A673 (cell line): ENCODE measurements around the gene IQGAP2.

Source experiments
- CTCF ChIP-seq: fragments of 300-800, 200-600 bp; sonication (generic); conservative IDR thresholded peaks from 2 replicates; pipeline ENCODE4 v1.5.1; 2017; ENCODE audit warnings: low read depth, mild to moderate bottlenecking, antibody characterized with exemption, low read length, moderate library complexity, mixed read lengths
- EZH2 ChIP-seq: fragments of 200-600 bp; sonication (generic); IDR thresholded peaks from 2 replicates; pipeline ENCODE4 v1.6.1; 2017; ENCODE audit warnings: borderline replicate concordance, low read depth, mild to moderate bottlenecking, mixed read lengths, antibody characterized with exemption, low read length; ENCODE audit not compliant: poor library complexity, severe bottlenecking

- TF ChIP-seq CTCF (no peak), EZH2 (no peak)
Observed at GRCh38 chr5:76662521-76662920, 259.4 kb downstream of the IQGAP2 start.
